ENCODE data around the gene TRPT1. TPM values are rescaled to one million over a fixed set of nuclear protein-coding genes. Genes with fewer than 3 reads are reported as not detected.
A peak's percentile ranks its signal among the peaks of the same experiment; 100 is the strongest.

The TRPT1 gene
- polyA plus RNA-seq, 3 donors, result 24.8 to 34.6 (median 31.6) TPM

- H3K4me3 ChIP-seq (replicated peaks in 1 of 3; ENCODE audit: low read depth in 2 of 3, low read length in 3 of 3), result peak overlapping the region in 1 of 3 experiments; percentile 87
- peaks cover 25 to 39% of the 10 kb centered on the region in 2 donors for H3K36me3 Mint-ChIP-seq
- H3K9me3 Mint-ChIP-seq, result peaks cover 0 to under 1% (median 0%) of the 10 kb centered on the region in 7 donors
- H3K27me3 Mint-ChIP-seq (ENCODE audit: low read depth in 3 of 3), result peaks cover 3 to 10% (median 8%) of the 10 kb centered on the region in 3 donors
- no peaks in the 10 kb centered on the region for H3K9me3 ChIP-seq (replicated peaks in 1 of 2; ENCODE audit: control insufficient read depth in 1 of 2, insufficient read depth in 1 of 2, low read length in 2 of 2)
- H3K4me3 Mint-ChIP-seq, result peak overlapping the region; percentile 39 to 89
- H3K4me2 ChIP-seq (replicated peaks; ENCODE audit: extremely low read depth, low read length, poor library complexity, severe bottlenecking), result peak overlapping the region; percentile 98
- no peak for DNase-seq
- H3K4me1 Mint-ChIP-seq, result peaks cover 30% of the 10 kb centered on the region
- peaks cover 28% of the 10 kb centered on the region for H4K20me1 ChIP-seq (ENCODE audit: insufficient read depth, low read length)
- H3K79me2 ChIP-seq (ENCODE audit: insufficient read depth, low read length), result peaks cover 18% of the 10 kb centered on the region
- H3K9ac ChIP-seq (ENCODE audit: insufficient read depth, low read length, poor library complexity, severe bottlenecking), result no peak overlapping the region
- peaks cover 27 to 38% of the 10 kb centered on the region in 2 donors for H3K36me3 ChIP-seq (replicated peaks in 1 of 2; ENCODE audit: control insufficient read depth in 1 of 2, insufficient read depth in 2 of 2, low read length in 2 of 2)
- WGBS (ENCODE audit: insufficient coverage), result 86% methylated on average over 7 of the region's 8 CpGs
- no peak overlapping the region for H2AFZ ChIP-seq (ENCODE audit: insufficient read depth, low read depth, low read length, poor library complexity, severe bottlenecking)
- intact Hi-C loops (cut with micrococcal nuclease), result loop anchor here (2.0 to 5.0 kb wide), 2 partner anchors 16 to 34 kb away; partner anchors contain the start of gene GPR137 (in 1 of the 2)
- no peak overlapping the region for H3K27ac ChIP-seq (ENCODE audit: low read depth in 1 of 2, low read length in 2 of 2)
- TF ChIP-seq CTCF (IDR thresholded peaks at IDR 0.05), result no peak
- peaks cover 25 to 39% of the 10 kb centered on the region in 2 donors for H3K4me1 ChIP-seq (ENCODE audit: control insufficient read depth in 1 of 2, insufficient read depth in 2 of 2, low read length in 2 of 2)
- H3K27ac Mint-ChIP-seq, result no peak overlapping the region
- no peaks in the 10 kb centered on the region for H3K27me3 ChIP-seq (ENCODE audit: control insufficient read depth in 2 of 2, insufficient read depth in 2 of 2, low read length in 2 of 2)
These were observed 27.1 kb upstream of the TRPT1 start for GRCh38 chr11:64253043-64253442.

GRCh38 chr11:64252003-64252872 lies 26.3 kb upstream of the TRPT1 start:
- peak overlapping the region; percentile 75 to 87 (median 83) for H3K4me3 ChIP-seq (replicated peaks in 1 of 3; ENCODE audit: low read depth in 2 of 3, low read length in 3 of 3)
- 0% methylated on average over 15 of the region's 23 CpGs for WGBS (ENCODE audit: insufficient coverage)
- intact Hi-C loops (cut with micrococcal nuclease), result loop anchor here (2.0 to 5.0 kb wide), 2 partner anchors 17 to 35 kb away; partner anchors contain the start of gene GPR137 (in 1 of the 2)
- peaks cover 18% of the 10 kb centered on the region for H3K79me2 ChIP-seq (ENCODE audit: insufficient read depth, low read length)
- Mint-ChIP-seq H3K27ac (peak overlapping the region; percentile 69 to 90 (median 80)), H3K4me1 (peaks cover 34% of the 10 kb centered on the region), H3K4me3 (peak overlapping the region; percentile 89 to 96), H3K27me3 (ENCODE audit: low read depth in 3 of 3) (peaks cover 3 to 10% (median 8%) of the 10 kb centered on the region in 3 donors), H3K36me3 (peaks cover 19 to 32% of the 10 kb centered on the region in 2 donors), H3K9me3 (no peaks in the 10 kb centered on the region)
- H3K4me2 ChIP-seq (replicated peaks; ENCODE audit: extremely low read depth, low read length, poor library complexity, severe bottlenecking), result peak overlapping the region; percentile 98
- peaks cover 23 to 31% of the 10 kb centered on the region in 2 donors for H3K36me3 ChIP-seq (replicated peaks in 1 of 2; ENCODE audit: control insufficient read depth in 1 of 2, insufficient read depth in 2 of 2, low read length in 2 of 2)
- peak overlapping the region; percentile 69 for H3K9ac ChIP-seq (ENCODE audit: insufficient read depth, low read length, poor library complexity, severe bottlenecking)
- no peaks in the 10 kb centered on the region for H3K9me3 ChIP-seq (replicated peaks in 1 of 2; ENCODE audit: control insufficient read depth in 1 of 2, insufficient read depth in 1 of 2, low read length in 2 of 2)
- DNase-seq, result peak in 2 of 3 donors; percentile 36 to 50
- peak; percentile 27 for TF ChIP-seq CTCF (IDR thresholded peaks at IDR 0.05)
- no peaks in the 10 kb centered on the region for H3K27me3 ChIP-seq (ENCODE audit: control insufficient read depth in 2 of 2, insufficient read depth in 2 of 2, low read length in 2 of 2)
- peak overlapping the region; percentile 72 for H2AFZ ChIP-seq (ENCODE audit: insufficient read depth, low read depth, low read length, poor library complexity, severe bottlenecking)
- H4K20me1 ChIP-seq (ENCODE audit: insufficient read depth, low read length), result peaks cover 28% of the 10 kb centered on the region
- H3K4me1 ChIP-seq (ENCODE audit: control insufficient read depth in 1 of 2, insufficient read depth in 2 of 2, low read length in 2 of 2), result peaks cover 32 to 47% of the 10 kb centered on the region in 2 donors
- peak overlapping the region in 1 of 2 donors; percentile 74 for H3K27ac ChIP-seq (ENCODE audit: low read depth in 1 of 2, low read length in 2 of 2)
